GM12865 (cell line): ENCODE data around the gene SEMA3G.
A peak's percentile ranks its signal among the peaks of the same experiment; 100 is the strongest.

Experiments used
- DNase-seq: peaks from one replicate; pipeline ENCODE4 v3.0.0; 2010; ENCODE audit warnings: low read depth
- H3K4me3 ChIP-seq: 2 replicates; pipeline ENCODE4 v1.5.1; 2011; ENCODE audit warnings: mild to moderate bottlenecking, low read depth, low read length, control low read depth
- TF ChIP-seq, protein P1 (sequence below): IDR thresholded peaks from 2 replicates; pipeline ENCODE4 v1.5.1; 2011; ENCODE audit warnings: low read length, control low read depth, low read depth, inconsistent platforms; ENCODE audit not compliant: insufficient read depth; ENCODE audit errors: missing control alignments

The SEMA3G gene

DNA sequence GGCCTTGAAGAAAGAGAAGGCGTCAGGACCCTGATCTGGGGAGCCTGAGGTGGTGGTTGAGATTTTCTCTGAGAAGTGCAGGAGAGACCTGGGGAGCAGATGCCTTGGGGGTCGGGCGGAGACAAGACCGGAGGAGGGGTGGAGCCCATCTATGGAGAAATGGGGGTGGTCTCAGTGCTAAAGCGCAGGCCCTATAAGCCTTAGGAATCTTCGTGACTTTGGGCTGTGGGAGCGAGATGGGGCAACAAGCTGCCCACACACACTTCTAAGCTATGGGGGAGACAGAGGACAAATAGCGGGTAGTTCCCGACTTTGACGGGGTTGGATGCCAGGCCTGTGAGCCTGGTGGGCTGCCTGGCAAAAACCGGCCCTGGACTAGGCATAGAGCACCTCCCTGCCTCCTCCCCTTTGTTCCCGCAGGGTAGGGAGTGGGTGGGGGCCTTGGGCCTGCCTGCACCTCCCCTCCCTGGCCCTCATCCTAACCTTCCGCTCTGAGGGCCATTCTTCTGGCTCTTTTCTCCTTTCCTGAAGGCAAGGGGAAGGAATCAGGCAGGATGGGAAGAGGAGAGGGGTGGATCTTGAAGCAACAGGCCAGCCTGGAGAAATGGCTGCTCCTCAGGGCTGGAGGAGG lies 11.4 kb upstream of the SEMA3G start:
- DNase-seq = no peak
- peak overlapping the region; percentile 97 for H3K4me3 ChIP-seq
- TF ChIP-seq, protein P1, sequence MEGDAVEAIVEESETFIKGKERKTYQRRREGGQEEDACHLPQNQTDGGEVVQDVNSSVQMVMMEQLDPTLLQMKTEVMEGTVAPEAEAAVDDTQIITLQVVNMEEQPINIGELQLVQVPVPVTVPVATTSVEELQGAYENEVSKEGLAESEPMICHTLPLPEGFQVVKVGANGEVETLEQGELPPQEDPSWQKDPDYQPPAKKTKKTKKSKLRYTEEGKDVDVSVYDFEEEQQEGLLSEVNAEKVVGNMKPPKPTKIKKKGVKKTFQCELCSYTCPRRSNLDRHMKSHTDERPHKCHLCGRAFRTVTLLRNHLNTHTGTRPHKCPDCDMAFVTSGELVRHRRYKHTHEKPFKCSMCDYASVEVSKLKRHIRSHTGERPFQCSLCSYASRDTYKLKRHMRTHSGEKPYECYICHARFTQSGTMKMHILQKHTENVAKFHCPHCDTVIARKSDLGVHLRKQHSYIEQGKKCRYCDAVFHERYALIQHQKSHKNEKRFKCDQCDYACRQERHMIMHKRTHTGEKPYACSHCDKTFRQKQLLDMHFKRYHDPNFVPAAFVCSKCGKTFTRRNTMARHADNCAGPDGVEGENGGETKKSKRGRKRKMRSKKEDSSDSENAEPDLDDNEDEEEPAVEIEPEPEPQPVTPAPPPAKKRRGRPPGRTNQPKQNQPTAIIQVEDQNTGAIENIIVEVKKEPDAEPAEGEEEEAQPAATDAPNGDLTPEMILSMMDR = no peak

GRCh38 chr3:52455283-52456168 lies 10.6 kb upstream of the SEMA3G start, which contains the start of gene NISCH:
Gene NISCH, plus strand, starts transcription at chr3:52455604. Its CDS starts 38 bp downstream, at chr3:52455642.
- peak within 1 kb of the TSS; percentile 97 for H3K4me3 ChIP-seq
- TF ChIP-seq, protein P1 = no peak
- DNase-seq = peak; percentile 93

GRCh38 chr3:52454938-52455282 lies 10.0 kb upstream of the SEMA3G start:
- peak overlapping the region; percentile 96 for H3K4me3 ChIP-seq
- TF ChIP-seq, protein P1 = no peak
- no peak for DNase-seq

DNA sequence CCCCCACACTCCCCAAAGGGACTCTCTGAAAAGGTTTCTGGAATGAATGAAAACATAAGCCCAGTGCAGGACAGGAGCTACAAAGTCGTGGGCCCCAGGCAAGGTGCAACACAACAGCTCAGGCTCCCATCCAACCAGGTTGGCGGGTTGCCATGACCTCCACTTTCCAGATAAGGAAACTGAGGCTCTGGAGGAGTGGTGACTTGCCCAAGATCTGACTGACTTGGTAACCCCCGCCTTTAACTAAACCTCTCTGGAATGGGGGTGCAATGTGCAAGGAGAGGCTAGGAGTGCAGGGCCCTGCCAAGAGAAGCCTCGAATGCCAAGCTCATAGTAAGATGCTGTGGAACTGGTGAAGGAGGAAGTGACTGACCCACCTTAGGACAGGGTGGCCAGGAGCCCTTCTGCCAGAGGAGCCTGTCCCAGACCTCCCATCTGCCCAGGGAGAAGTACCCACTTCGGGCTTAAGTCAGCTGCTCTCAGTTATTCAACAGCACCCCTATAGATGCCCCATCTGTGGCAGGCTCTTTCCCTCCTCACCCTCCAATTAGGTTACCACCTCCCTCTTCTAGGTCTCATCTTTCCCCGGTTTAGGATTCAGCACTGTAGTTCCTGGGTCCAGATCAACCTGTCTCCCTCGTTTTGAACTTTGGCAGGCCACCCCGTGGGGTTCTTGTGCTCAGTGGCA lies 9.5 kb upstream of the SEMA3G start:
- DNase-seq = no peak
- TF ChIP-seq, protein P1 = no peak
- H3K4me3 ChIP-seq = peak overlapping the region; percentile 96

DNA sequence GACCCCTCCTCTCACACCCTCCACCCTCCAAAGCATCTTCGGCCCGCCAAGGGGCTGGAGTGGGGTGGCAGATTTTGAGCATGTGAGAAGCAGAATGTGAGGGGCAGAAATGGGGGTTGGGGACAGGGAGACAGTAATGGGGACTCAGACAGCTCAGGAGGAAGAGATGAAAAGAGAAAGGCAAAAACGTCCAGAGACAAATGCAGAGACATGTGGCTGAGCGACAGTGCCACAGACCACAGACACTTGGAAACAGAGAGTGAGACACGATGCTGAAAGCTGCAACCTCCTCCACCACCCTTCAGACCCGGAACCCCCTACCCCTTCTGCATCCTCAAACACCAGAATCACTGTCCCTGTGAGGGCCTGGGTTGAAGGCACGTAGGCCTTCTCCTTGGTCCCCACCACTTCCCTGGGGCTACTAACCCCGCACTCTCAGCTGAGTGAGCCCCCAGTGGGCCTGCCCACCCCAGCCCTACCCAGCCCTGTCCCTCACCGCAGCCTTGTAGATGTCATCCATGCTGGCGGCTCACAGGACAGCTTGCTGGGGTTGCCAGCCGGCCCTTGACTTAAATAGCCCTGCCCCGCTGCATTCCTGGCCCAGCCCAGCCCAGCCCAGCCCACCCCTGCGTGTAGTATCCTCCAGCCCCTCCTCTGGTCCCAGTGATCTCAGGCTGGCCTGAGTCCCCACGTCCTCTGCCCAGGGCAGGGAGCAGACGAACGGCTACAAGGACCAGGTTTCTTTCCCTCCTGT lies 8.8 kb upstream of the SEMA3G start, which contains the start of gene TNNC1:
Gene TNNC1 (minus strand): TSS at position 546 of the 754 bp plus-strand sequence. CDS start 26 bp downstream, at position 520.
- no peak for DNase-seq
- TF ChIP-seq, protein P1 = no peak
- H3K4me3 ChIP-seq = peak within 1 kb of the TSS; percentile 96

DNA sequence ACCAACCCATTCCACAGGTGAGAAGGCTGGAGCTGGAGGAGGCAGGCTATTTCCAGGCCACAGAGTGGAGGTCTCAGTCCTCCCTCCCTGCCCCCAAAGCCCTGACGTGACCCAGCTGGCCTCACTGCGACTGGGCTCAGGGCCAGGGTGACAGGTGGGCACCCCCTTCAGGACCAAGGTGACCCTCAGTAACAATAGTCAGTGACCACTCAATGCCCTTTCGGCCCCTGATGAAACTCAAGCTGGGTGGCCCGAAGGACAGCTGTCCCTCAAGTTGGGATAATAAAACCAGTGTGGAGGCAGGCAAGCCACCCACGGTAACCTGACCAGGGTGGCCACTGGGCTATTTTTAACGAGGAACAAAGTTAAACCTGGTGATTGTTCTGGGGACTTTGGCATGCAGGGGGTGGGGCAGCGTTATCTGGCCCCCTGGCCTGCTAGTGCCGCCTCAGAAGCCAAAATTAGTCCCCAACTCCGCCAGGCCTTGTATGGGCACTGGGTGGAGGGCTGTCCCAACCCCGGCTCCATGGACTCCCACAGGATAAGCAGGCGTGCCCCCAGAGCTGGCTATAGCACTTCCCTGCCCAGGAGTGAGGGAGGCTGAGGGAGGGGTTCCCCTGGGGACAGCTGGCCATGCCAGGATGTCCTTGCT lies 7.8 kb upstream of the SEMA3G start:
- no peak overlapping the region for H3K4me3 ChIP-seq
- DNase-seq = no peak
- TF ChIP-seq, protein P1 = no peak
